ENCODE data around the gene ART4.

The ART4 gene

DNA sequence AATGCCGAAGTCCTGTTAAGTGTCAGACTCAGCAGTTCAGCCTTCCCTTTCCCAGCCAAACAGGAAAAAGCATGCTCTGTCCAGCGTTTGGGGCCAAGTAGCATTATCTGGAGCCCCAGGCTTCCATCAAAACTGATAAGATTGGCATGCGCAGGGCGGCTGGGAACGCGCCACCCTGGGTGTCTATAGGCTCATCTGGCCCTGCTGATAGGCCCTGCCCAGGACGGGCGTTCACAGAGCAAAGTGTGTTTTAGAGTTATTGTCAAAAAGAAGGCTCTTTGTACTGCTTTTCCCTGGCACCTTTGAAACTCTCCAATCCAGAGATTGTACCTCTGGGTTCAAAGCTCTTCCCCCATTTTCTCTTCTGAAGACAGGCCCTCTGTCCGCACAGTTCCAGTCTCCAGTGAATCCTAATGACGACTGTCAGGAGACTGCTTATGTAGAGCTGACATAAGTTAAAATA lies at the start of gene ART4:
ART4 (minus strand) TSS at position 102 of the 463 bp plus-strand sequence. CDS start 413 bp downstream, outside the sequence.
- H3K27ac ChIP-seq = no peak within 1 kb of the TSS
- no peaks in the 10 kb centered on the region for H3K36me3 ChIP-seq (ENCODE audit: insufficient read depth)
- no peaks in the 10 kb centered on the region for H3K27me3 ChIP-seq (ENCODE audit: insufficient read depth, low read depth)
- H3K4me2 ChIP-seq = no peak within 1 kb of the TSS
- H3K4me1 ChIP-seq (ENCODE audit: low read depth, poor library complexity, severe bottlenecking) = no peaks in the 10 kb centered on the region
- H3K4me3 ChIP-seq (IDR thresholded peaks at IDR 0.05; ENCODE audit: insufficient read depth, low read depth, low read length) = no peak within 1 kb of the TSS
- no peak within 1 kb of the TSS for H2AFZ ChIP-seq (ENCODE audit: low read depth)
- H3K9ac ChIP-seq = no peak within 1 kb of the TSS
- TF ChIP-seq, protein P1, sequence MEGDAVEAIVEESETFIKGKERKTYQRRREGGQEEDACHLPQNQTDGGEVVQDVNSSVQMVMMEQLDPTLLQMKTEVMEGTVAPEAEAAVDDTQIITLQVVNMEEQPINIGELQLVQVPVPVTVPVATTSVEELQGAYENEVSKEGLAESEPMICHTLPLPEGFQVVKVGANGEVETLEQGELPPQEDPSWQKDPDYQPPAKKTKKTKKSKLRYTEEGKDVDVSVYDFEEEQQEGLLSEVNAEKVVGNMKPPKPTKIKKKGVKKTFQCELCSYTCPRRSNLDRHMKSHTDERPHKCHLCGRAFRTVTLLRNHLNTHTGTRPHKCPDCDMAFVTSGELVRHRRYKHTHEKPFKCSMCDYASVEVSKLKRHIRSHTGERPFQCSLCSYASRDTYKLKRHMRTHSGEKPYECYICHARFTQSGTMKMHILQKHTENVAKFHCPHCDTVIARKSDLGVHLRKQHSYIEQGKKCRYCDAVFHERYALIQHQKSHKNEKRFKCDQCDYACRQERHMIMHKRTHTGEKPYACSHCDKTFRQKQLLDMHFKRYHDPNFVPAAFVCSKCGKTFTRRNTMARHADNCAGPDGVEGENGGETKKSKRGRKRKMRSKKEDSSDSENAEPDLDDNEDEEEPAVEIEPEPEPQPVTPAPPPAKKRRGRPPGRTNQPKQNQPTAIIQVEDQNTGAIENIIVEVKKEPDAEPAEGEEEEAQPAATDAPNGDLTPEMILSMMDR (conservative IDR thresholded peaks at IDR 0.05; ENCODE audit: low read depth, low read length) = no peak
- H3K79me2 ChIP-seq (ENCODE audit: insufficient read depth, low read depth) = no peaks in the 10 kb centered on the region
- H4K20me1 ChIP-seq (ENCODE audit: insufficient read depth) = no peaks in the 10 kb centered on the region

DNA sequence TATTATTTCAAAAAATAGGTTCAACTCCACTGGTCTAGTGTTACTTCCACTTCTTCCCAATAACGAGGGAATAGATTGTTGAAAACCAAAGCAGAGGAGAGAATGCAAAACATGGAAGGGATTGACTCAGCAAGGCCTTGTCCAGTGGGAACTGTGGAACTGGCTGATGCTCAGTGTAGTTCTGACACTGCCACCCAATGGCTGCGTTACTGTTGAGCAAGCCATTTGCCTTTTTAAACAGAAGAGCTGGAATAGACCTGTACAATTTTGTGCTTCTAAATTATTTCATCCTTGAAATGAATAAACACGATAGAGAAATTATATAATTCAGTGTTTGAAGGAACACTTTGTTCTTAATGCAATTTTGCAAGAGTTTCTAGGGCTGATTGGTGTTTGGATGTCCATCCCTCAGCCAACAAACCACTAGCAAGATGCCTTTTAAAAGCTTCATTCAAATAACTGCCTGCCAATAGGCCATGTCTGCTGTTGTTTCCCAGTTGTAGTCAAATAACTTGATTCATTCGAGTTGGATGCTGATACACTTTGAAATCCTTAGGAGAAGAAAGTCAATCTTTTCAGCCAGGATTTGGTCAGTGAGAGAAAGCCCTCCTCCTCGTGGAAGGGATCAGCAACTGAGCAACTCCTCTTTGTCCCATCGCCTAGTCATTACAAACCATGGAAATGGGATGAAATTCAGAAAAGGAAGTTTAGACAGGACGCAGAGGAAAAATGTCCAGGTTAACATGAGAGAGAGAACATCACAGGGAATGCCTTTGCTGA lies 49.6 kb upstream of the ART4 start:
- TF ChIP-seq, protein P1 (conservative IDR thresholded peaks at IDR 0.05; ENCODE audit: low read depth, low read length) = no peak

DNA sequence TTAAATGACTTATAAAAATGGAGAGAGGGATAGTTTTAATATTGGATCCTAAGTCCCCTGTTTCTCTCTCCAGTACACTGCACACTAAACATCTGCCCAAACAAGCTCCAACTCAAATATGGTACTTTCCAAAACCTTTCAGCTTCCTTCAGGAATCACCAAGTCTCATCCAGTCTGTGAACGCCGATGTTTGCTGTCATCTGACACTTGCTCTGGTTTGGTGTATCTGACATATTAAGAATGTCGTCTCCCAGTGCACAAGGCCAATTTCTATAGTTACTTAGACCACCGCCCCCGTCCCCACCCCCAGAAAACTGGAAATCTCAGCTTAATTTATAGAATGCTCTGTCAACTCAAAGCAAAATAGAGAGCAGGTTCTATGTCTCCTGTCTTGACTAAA lies 47.4 kb upstream of the ART4 start:
- Histone ChIP-seq H3K4me1 (ENCODE audit: low read depth, poor library complexity, severe bottlenecking) (no peaks in the 10 kb centered on the region), H4K20me1 (ENCODE audit: insufficient read depth) (no peaks in the 10 kb centered on the region), H3K9ac (no peak overlapping the region), H3K4me2 (no peak overlapping the region), H3K27me3 (ENCODE audit: insufficient read depth, low read depth) (no peaks in the 10 kb centered on the region), H3K79me2 (ENCODE audit: insufficient read depth, low read depth) (no peaks in the 10 kb centered on the region), H3K4me3 (IDR thresholded peaks at IDR 0.05; ENCODE audit: insufficient read depth, low read depth, low read length) (no peak overlapping the region), H3K36me3 (ENCODE audit: insufficient read depth) (no peaks in the 10 kb centered on the region), H3K27ac (no peak overlapping the region), H2AFZ (ENCODE audit: low read depth) (no peak overlapping the region)
- TF ChIP-seq, protein P1 (conservative IDR thresholded peaks at IDR 0.05; ENCODE audit: low read depth, low read length) = no peak

More for the DNA sequence above, 49.6 kb upstream of the ART4 start:
- Histone ChIP-seq H3K27ac (no peak overlapping the region), H3K79me2 (ENCODE audit: insufficient read depth, low read depth) (no peaks in the 10 kb centered on the region), H3K4me3 (IDR thresholded peaks at IDR 0.05; ENCODE audit: insufficient read depth, low read depth, low read length) (no peak overlapping the region), H3K4me1 (ENCODE audit: low read depth, poor library complexity, severe bottlenecking) (no peaks in the 10 kb centered on the region), H3K9ac (no peak overlapping the region), H3K4me2 (no peak overlapping the region), H3K36me3 (ENCODE audit: insufficient read depth) (no peaks in the 10 kb centered on the region), H2AFZ (ENCODE audit: low read depth) (no peak overlapping the region), H4K20me1 (ENCODE audit: insufficient read depth) (no peaks in the 10 kb centered on the region), H3K27me3 (ENCODE audit: insufficient read depth, low read depth) (no peaks in the 10 kb centered on the region)

- no peak overlapping the region for H2AFZ ChIP-seq (ENCODE audit: low read depth)
- peaks cover 27% of the 10 kb centered on the region for H3K4me1 ChIP-seq (ENCODE audit: low read depth, poor library complexity, severe bottlenecking)
- TF ChIP-seq, protein P1 (conservative IDR thresholded peaks at IDR 0.05; ENCODE audit: low read depth, low read length) = no peak
- H3K27me3 ChIP-seq (ENCODE audit: insufficient read depth, low read depth) = no peaks in the 10 kb centered on the region
- H3K36me3 ChIP-seq (ENCODE audit: insufficient read depth) = no peaks in the 10 kb centered on the region
- no peak overlapping the region for H3K9ac ChIP-seq
- no peaks in the 10 kb centered on the region for H3K79me2 ChIP-seq (ENCODE audit: insufficient read depth, low read depth)
- H3K4me3 ChIP-seq (IDR thresholded peaks at IDR 0.05; ENCODE audit: insufficient read depth, low read depth, low read length) = no peak overlapping the region
- H3K27ac ChIP-seq = no peak overlapping the region
- no peaks in the 10 kb centered on the region for H4K20me1 ChIP-seq (ENCODE audit: insufficient read depth)
- H3K4me2 ChIP-seq = no peak overlapping the region
Measured at GRCh38 chr12:14886271-14886670, 42.9 kb upstream of the ART4 start.
